Measurements from ENCODE around the gene SUSD4. TPM values are rescaled to one million over a fixed set of nuclear protein-coding genes. Genes with fewer than 3 reads are reported as not detected.
"Not testable (repeated sequence)": the region's sequence is repeated elsewhere in the genome, so short reads cannot be mapped to it uniquely, and the experiment has no call there.

SUSD4 gene
- total RNA-seq, 1 experiment from 2014 or later, result 0.48 TPM

DNA sequence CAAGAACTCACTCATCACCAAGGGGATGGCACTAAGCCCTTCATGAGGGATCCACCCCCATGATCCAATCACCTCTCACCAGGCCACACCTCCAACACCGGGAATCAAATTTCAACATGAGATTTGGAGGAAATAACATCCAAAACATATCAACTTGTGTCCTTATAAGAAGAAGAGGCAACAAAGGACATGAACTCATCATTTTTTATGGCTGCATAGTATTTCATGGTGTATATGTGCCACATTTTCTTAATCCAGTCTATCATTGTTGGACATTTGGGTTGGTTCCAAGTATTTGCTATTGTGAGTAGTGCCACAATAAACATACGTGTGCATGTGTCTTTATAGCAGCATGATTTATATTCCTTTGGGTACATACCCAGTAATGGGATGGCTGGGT, 112.6 kb downstream of the SUSD4 start:
- DNase-seq (ENCODE audit: low read depth), result not testable (repeated sequence)

DNA sequence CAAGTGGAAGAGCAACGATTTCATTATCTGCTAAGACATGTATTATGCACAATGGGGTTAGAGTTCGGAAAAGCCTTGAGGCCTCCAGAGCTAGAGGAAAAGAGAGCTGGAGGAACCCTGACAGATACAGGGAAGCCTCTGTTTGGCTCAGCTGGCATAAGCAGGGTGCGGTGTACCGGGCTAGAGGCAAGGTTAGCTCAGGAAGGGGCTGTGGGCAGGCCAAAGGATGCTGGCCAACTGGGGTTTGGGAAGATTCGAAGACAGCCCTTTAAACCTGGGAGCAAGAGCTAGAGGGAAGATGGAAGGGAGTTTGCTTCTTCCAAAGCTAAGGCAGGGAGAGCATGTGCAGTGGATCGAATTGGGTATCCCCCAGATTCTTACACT, 113.4 kb downstream of the SUSD4 start:
- no peak for DNase-seq (ENCODE audit: low read depth)

DNA sequence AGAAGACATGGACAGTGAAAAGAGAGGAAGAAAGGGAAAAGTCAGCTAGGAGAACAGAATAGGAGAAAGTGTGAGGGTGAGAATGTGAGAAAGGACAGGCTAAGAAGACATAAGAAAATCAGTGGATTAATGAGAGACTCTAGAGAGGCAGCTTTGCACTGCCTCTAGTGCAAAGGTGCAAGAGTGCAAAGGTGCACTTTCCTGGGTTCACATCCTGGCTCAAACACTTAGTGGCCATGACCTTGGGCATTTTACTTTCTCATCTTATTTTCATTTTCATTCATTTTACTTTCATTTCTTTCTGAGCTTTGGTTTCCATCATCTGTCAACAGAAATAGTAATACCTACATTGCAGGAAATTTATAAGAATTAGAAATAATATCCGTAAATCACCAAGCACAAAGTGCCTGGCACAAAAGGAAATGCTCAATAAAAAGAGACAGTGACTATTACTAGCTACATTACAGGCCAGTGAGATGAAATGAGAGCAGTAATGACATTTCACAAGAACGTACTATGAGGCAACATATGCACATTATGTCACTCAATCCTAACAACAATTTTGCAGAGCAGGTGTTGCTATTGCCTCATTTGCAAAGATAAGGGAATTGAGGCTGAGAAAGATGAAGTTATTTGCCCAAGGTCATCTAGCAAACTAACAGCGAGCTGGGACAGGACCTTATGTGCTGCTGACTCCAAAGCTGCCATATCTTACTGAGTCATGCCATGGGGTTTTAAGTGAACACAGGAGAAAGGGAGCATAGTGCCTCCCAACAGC, 113.9 kb downstream of the SUSD4 start:
- no peak for DNase-seq (ENCODE audit: low read depth)

DNA sequence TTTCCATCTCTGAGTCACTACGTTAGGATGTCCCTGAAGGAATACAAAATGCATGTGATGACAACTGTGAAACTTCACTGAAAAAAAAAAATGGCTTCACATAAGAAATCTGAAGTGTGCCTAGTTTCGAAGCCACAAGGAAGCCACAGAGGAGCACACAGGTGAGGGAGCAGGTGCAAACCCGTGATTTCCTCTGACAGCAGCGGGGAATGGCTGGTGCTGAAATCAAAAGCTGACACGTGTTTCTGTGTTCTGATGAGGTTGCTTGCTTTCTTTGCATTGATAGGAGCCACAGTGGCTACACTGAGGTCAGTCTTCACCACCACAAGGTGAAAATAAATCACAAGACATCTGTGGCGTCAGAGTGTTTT, 115.2 kb downstream of the SUSD4 start:
- no peak for DNase-seq (ENCODE audit: low read depth)

DNA sequence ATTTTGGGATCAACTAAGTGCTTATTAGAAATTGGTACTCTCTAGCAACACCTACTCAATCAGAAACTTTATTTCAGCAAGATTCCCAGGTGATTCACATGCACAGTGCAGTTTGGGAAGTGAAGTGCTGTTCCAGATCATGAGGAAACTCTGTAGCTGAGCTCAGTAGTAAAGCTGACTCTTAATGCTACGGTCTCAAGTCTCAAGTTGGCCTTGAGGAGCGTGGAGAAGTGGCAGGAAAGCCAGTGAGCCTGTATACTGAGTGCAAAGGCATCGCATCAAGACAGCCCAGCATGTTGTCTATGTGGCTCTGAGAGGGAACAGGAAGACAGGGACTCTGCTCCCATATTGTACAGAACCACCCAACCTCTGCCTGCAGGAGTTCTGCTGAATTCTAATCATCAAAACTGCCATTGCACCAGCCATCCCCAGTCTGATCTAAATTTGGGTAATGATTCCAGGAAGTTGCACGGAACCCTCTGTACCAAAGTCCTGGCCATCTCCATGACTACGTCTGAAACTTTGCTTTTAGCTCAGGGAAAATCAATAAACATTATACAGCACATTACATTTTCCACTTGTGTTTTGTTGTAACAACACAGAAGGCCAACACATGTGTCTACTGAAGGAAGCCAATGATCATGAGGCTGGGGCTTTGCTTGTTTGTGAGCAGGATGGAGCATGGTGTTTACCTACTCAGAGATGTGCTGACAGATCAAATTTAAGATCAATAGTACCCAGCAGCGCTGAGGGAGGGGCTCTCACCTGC, 115.8 kb downstream of the SUSD4 start:
- no peak for DNase-seq (ENCODE audit: low read depth)

DNA sequence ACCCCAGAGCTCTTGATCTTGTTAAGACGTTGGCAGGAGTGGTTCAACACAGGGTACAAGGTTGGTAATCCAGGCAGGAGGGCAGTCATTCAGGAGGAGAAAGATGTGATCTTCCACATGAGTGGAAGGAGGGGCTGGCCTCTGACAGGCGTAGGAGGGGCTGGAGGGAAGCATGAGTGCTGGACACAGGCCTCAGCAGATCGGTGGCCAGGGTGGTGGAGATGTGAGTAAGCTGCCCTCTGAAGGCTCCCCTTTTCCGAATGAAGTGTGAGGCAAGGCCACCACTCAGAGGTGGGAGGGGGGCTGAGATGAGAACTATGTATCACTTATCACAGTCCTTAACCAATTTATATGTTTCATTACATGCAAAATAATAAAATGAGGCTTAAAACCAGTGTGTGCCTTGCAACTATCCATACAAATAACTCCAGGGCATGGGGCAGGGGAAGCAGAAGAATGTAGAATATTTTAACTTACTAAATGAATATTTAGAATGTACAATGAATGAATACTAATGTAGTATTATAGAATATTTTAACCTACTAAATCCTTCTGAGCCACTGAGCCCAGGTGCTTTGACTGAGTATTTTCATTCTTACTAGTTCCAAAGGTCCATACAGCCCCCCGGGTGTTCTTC, 117.4 kb downstream of the SUSD4 start:
- no peak for DNase-seq (ENCODE audit: low read depth)

DNA sequence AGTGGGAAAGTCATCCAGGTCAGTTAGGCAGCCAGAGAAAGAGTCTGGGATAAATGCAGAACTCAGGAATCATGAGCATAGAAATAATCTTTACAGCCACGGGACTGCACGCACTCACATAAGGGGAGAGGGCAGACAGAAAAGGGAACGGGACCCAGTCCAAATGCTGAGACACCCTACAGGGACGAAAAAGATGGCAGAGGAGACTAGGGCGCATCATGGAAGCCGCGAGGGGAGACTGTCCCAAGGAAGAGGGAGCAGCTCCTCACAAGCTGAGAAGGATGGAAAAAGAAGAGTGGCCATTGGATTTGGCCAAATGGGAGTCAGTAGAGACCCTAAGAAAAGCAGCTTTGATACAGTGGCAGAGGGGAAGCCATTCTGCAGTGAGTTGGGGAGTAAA, 118.0 kb downstream of the SUSD4 start:
- DNase-seq (ENCODE audit: low read depth), result no peak

GRCh38 chr1:223245411-223245810, 118.6 kb downstream of the SUSD4 start:
- DNase-seq (ENCODE audit: low read depth), result no peak

- DNase-seq (ENCODE audit: low read depth), result peak; percentile 48
Measured at GRCh38 chr1:223244366-223245103, 119.4 kb downstream of the SUSD4 start.

DNA sequence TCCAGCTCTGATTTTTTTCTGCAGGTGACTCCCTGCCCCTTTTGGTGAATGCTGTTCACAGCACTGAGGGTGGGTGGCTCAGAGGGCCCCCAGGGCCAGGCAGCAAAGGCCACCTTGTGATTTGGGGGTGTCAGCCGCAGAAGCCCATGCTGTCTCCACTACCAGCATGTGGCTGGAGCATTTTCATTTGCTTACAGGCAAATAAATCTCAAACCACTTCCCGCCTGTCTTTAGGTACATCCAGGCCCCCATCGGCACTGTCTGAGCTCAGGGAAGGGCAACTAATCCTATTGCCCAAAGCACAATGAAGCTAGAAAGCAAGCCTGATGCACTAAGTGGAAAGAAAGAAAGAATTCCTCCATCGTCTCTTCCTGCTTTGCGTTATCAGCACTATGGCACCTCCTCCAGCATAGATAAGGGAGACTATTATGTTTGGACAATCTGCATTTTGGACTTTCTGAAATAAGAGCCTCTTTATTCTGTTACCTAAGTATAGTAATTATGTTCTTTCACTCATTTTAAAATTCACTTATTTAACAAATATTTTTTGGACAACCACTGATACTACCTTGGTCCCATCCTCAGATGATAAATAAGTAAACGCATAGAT, 120.4 kb downstream of the SUSD4 start:
- no peak for DNase-seq (ENCODE audit: low read depth)

GRCh38 chr1:223242971-223243370, 121.0 kb downstream of the SUSD4 start:
- no peak for DNase-seq (ENCODE audit: low read depth)

GRCh38 chr1:223242382-223242955, 121.5 kb downstream of the SUSD4 start:
- peak; percentile 19 for DNase-seq (ENCODE audit: low read depth)

DNA sequence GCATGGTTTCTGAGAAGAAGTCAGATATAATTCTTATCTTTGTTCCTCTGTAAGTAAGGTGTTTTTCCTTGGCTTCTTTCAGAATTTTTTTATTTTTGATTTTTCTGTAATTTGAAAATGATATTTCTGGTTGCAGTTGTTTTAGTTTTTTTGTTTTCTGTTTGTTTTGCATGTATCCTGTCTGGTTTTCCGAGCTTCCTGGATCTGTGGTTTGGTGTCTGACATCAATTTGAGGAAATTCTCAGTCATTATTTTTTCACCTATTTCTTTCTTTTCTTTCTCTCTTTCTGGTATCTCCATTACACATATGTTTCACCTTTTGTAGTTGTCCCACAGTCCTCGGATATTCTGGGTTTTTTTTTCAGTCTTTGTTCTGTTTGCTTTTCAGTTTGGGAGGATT, 123.9 kb downstream of the SUSD4 start:
- no peak for DNase-seq (ENCODE audit: low read depth)

DNA sequence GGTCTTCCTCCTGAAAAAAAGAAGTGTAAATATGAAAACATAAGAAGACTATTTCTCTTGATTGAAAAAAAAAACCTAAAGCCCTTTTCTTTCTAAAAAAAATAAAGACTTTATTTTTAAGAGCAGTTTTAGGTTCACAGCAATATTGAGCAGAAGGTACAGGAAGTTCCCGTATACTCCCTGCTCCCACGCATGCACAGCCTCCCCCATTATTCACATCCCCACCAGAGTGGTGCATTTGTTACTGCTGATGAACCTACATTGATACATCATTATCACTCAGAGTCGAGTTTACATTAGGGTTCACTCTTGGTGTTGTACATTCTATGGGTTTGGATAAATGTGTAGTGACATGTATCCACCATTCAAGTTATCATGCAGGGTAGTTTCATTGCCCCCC, 128.9 kb downstream of the SUSD4 start:
- DNase-seq (ENCODE audit: low read depth), result no peak

DNA sequence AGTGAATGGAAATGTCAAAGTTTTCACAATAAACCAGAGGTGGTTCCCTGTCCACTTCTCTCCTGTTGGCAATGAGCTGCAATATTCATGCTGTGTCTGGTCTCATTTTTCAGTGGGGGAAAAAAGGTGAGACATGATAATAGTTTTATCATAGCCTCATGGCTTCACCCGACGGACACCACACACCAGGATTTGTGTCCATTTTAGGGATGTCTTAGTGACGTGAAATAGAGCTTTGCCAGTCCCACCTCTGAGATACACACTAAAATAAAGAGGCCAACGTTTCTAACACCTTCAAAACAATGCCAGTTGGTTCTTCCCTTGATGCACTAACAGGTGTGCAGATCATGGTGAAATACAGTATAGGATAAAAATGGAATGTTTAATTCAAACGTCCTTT, 129.4 kb downstream of the SUSD4 start:
- no peak for DNase-seq (ENCODE audit: low read depth)

DNA sequence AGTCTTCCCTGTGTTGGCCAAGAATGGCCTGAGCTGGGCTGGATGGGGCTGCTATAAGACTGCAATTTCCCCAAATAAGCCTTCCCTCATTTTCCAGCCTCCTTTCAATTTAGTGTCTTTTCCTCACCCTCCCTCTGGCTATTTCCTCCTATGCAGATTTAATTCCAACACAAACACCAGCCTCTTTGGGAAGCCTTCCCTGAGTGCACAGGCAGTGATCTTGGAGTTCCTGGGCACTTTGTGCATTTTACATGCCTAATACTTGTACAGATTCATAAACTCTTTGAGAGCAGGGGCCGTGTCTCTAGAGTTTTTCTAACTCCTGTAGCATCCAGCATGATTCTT, 129.8 kb downstream of the SUSD4 start:
- no peak for DNase-seq (ENCODE audit: low read depth)

DNA sequence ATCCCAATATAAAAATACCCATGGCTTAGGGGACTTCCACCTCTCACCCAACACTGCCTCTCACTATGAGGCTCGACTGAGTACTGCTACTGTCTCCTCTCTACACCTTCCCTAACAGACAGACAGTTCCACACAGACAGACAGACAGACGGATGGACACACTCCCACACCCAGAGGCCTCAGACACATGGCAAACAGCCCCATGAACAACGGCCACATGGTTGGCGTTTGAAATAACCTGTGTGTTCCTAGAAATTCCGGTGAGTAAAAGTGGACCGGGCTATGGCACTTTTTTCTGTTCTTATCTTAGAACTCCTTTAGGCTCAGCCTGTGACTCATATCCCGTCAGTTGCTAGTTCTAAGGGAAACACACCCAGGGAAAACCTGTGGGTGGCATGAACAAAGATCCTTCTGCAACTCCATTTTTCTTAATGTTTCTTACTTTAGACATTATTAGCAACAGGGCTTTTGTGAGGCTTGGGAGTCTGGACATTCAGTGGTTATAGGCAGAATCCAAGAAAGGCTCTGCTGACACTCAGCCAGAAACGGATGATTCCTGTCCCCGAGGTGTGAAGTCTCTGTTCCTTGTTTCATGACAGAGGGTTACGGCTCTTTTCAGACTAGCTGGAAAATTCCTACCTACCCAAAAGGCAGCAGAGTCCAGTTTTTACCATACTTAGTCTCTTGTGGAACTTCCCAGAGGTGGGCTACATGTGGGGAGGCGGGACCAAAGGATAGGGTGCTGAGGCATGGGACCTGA, 130.4 kb downstream of the SUSD4 start:
- peak; percentile 90 for DNase-seq (ENCODE audit: low read depth)

DNA sequence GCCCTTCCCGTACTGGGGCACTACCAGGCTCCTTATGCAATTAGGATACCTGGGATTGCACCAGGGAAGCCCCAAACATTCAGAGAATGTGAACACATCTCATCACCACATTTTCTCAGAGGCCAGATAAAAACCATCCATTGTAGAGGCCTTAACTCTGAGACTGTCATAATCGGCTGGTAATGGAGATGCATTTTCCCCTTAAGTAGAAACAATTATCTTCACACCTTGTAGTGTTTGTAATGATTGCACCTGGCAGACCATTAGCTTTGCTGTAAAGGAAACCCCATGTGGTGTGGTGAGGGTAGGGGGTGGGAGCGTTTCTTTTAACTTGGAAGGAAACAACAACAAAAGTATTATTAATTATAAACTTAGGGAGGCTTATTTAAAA, 131.0 kb downstream of the SUSD4 start:
- DNase-seq (ENCODE audit: low read depth), result no peak

GRCh38 chr1:223231581-223231980, 132.4 kb downstream of the SUSD4 start:
- no peak for DNase-seq (ENCODE audit: low read depth)

DNA sequence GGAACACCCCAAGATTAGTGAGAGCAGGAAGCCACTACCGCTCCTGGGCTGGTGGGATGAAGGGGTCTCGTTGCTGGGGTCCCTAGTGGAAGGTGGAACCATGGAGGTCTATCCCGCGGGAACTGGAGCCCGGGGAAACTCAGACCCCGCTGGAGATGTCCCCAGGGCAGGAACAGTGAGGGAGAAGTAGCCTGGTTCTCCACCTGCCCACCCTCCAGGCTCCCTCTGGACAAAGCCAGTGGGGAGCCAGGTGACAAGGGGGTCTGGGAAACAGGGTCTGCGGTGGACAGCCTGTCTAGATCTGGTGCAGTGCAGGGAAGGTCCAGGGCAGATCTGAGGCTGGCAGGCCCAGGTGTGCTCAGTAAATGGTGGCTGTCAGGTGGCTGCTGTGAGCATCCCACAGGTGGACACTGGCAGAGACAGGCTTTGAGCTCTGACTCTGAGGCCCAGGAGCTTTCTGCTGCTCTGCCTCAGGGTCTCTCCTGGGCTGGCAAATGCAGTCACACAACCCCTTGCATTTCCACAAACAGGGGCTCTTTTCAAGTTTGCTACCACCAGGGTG, 132.9 kb downstream of the SUSD4 start:
- DNase-seq (ENCODE audit: low read depth), result no peak
